GM12875 (cell line): ENCODE data around the gene MAML2.

Experiments used
- H3K4me3 ChIP-seq: one replicate; pipeline ENCODE4 v1.5.1; 2011; ENCODE audit warnings: low read depth, low read length, control low read depth
- CTCF ChIP-seq: IDR thresholded peaks from 2 replicates; pipeline ENCODE4 v1.5.1; 2011; ENCODE audit warnings: low read depth, mild to moderate bottlenecking, control low read depth, inconsistent platforms, low read length, moderate library complexity, borderline replicate concordance; ENCODE audit not compliant: insufficient read depth

Gene MAML2

GRCh38 chr11:96311120-96311568 is 31.9 kb downstream of the MAML2 start:
- no peak overlapping the region for H3K4me3 ChIP-seq
- no peak for TF ChIP-seq CTCF

DNA sequence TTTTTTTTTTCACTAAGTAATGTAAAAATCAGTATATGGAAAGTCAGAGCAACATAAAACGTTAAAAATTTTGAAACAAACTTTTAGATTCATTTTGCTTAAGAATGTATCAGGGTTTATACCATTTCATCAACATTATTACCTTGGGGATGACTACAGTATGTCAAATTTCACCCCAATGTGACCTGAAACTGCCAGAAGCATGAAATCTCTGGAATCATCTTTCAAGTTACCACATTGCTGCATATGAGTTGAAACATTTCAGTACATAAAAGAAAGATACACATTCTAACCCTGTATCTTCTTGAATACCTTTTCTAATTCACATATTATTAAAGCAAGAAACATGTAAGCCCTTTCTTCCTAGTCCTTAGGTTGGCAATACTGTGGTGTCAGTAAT is 32.8 kb downstream of the MAML2 start:
- H3K4me3 ChIP-seq: no peak overlapping the region
- no peak for TF ChIP-seq CTCF

GRCh38 chr11:96309643-96310017 is 33.4 kb downstream of the MAML2 start:
- TF ChIP-seq CTCF: no peak
- no peak overlapping the region for H3K4me3 ChIP-seq

DNA sequence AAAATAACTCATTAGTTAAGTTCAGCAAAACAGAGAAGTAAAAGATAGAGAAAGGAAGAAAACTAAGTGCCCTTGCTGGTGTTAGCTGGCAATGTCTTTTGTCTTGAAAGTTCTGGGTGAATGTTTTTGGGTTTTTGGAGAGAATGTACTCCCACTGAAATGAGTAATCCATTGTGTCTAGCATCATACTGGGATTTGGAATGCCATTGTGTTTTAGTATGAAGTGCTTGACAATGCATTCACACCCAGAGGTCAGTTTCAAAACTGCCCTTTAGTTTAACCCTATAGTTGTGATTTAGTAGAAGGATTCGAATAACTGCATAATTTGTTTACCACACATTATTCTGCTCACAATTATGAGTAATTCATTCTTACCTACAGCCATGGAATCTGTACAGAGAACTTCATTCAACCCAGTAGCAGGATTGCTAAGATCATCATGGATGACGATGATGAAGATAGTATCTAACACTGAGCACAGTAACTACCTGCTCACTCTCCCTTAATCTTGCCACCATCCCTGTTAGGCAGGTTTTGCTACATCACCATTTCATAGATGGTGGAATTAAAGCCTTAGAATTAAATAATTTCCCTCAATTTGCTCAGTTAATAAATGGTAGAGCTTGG is 33.9 kb downstream of the MAML2 start:
- TF ChIP-seq CTCF: no peak
- no peak overlapping the region for H3K4me3 ChIP-seq

DNA sequence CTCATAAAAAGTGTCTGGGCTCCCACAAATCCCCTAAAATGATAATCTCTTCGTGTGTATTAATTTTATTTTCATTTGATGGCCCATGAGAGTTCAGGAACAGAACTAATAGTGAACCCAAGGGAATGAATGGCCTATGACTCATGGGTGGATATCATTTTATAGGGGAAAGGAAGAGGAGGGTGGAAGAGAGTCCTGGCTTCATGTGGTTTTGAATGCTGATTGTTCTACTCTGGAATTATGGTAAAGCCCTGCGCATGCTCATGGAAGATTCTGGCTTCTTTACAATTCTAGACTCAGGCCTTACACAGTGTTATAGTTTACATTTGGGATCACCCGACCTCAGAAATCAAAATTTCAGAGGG is 35.2 kb downstream of the MAML2 start:
- H3K4me3 ChIP-seq: no peak overlapping the region
- no peak for TF ChIP-seq CTCF

DNA sequence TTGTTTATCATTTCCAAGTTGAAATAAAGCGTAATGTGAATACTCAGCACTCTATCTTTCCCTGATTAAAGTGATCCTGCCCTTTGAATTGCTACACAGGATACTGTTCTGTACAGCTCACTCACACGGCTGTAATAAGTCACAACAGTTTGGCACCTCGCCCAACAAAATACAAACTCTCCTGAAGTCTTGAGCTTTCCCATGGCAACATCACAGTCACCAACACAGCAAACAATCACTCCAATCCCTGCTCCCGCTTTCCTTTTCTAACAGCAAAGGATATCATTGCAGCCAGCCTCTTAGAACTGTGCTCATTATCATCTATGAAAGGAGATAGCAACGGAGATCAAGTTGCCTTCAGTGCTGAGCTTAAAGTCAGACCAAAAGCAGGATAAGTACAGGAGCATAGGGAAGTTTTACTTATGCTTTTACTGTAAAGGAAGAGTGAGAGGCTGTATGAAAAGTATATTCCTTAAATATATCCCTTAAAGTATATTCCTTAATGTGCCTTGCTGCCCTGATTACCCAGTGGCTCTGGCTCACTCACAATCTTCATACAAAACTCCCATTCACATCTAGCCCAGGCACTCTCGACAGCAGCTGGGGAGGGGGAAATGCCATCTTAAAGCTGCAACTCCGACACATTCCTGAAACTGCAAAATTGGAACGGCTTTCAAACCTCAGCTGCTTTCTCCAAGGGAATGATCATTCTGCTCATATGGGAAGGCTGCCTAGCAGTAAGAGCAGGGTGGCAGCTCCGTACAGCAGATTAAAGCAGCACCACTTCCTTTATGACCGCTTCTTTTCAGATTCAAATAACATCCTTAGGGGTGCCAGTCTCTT is 35.8 kb downstream of the MAML2 start:
- no peak overlapping the region for H3K4me3 ChIP-seq
- TF ChIP-seq CTCF: no peak

DNA sequence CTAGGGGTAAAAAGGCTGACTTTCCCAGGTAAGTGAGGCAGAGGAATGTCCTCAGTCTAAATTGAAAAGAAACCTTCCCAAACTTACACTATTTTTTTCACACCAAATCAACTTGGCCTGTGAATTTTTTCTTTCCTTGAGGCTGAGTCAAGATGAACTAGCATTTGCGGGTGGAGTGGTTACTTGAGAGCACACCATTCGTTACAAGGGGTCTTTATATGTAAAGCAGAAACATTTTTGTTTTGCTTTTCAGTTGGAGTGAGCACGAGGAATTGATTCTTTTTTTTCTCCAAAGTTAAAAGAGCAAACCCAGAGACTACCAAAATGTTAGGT is 36.4 kb downstream of the MAML2 start:
- no peak overlapping the region for H3K4me3 ChIP-seq
- no peak for TF ChIP-seq CTCF
